ENCODE results near the gene TMCO4. TPM values are rescaled to one million over a fixed set of nuclear protein-coding genes. Genes with fewer than 3 reads are reported as not detected.

Gene TMCO4
- total RNA-seq, 2 donors from 2014 or later: 26.9 to 44.1 TPM

- Histone ChIP-seq H3K4me3 (no peak overlapping the region), H3K9me3 (no peaks in the 10 kb centered on the region), H3K27ac (no peak overlapping the region), H3K27me3 (no peaks in the 10 kb centered on the region), H3K36me3 (no peaks in the 10 kb centered on the region), H3K4me1 (no peaks in the 10 kb centered on the region), H3K9ac (ENCODE audit: low read depth in 2 of 2, low read length in 2 of 2) (no peak overlapping the region)
- no peak for DNase-seq
- TF ChIP-seq CTCF (IDR thresholded peaks at IDR 0.05): no peak
- intact Hi-C loops (cut with DNase I): loop anchor here (5.0 kb wide), 1 partner anchor 123 kb away; the partner anchor contains the start of gene OTUD3
Observed at GRCh38 chr1:19759740-19760089, 40.0 kb downstream of the TMCO4 start.

GRCh38 chr1:19758227-19758830 is 41.4 kb downstream of the TMCO4 start:
- no peak overlapping the region for H3K9ac ChIP-seq (ENCODE audit: low read depth in 2 of 2, low read length in 2 of 2)
- intact Hi-C loops (cut with DNase I): no loop called here
- no peaks in the 10 kb centered on the region for H3K27me3 ChIP-seq
- no peaks in the 10 kb centered on the region for H3K36me3 ChIP-seq
- DNase-seq: no peak
- H3K9me3 ChIP-seq: no peaks in the 10 kb centered on the region
- no peak for TF ChIP-seq CTCF (IDR thresholded peaks at IDR 0.05)
- H3K4me1 ChIP-seq: no peaks in the 10 kb centered on the region
- no peak overlapping the region for H3K27ac ChIP-seq
- H3K4me3 ChIP-seq: no peak overlapping the region

GRCh38 chr1:19757641-19758040 is 42.1 kb downstream of the TMCO4 start:
- no peaks in the 10 kb centered on the region for H3K9me3 ChIP-seq
- intact Hi-C loops (cut with DNase I): no loop called here
- no peak for TF ChIP-seq CTCF (IDR thresholded peaks at IDR 0.05)
- no peaks in the 10 kb centered on the region for H3K36me3 ChIP-seq
- no peaks in the 10 kb centered on the region for H3K27me3 ChIP-seq
- no peaks in the 10 kb centered on the region for H3K4me1 ChIP-seq
- DNase-seq: no peak
- H3K4me3 ChIP-seq: no peak overlapping the region
- no peak overlapping the region for H3K27ac ChIP-seq
- H3K9ac ChIP-seq (ENCODE audit: low read depth in 2 of 2, low read length in 2 of 2): no peak overlapping the region

- Histone ChIP-seq H3K36me3 (no peaks in the 10 kb centered on the region), H3K9ac (ENCODE audit: low read depth in 2 of 2, low read length in 2 of 2) (no peak overlapping the region), H3K9me3 (no peaks in the 10 kb centered on the region), H3K27me3 (no peaks in the 10 kb centered on the region), H3K4me1 (no peaks in the 10 kb centered on the region), H3K27ac (no peak overlapping the region), H3K4me3 (no peak overlapping the region)
- no peak for DNase-seq
- no peak for TF ChIP-seq CTCF (IDR thresholded peaks at IDR 0.05)
- intact Hi-C loops (cut with DNase I): no loop called here
Observed at GRCh38 chr1:19756480-19756879, 43.2 kb downstream of the TMCO4 start.

- no peaks in the 10 kb centered on the region for H3K36me3 ChIP-seq
- H3K4me1 ChIP-seq: no peaks in the 10 kb centered on the region
- no peak overlapping the region for H3K4me3 ChIP-seq
- no peaks in the 10 kb centered on the region for H3K9me3 ChIP-seq
- no peaks in the 10 kb centered on the region for H3K27me3 ChIP-seq
- no peak for TF ChIP-seq CTCF (IDR thresholded peaks at IDR 0.05)
- no peak overlapping the region for H3K27ac ChIP-seq
- intact Hi-C loops (cut with DNase I): no loop called here
- H3K9ac ChIP-seq (ENCODE audit: low read depth in 2 of 2, low read length in 2 of 2): no peak overlapping the region
- no peak for DNase-seq
Observed at GRCh38 chr1:19754482-19754881, 45.2 kb downstream of the TMCO4 start.
